G401 (cell line): ENCODE measurements around the gene PAX7. TPM values are rescaled to one million over a fixed set of nuclear protein-coding genes. Genes with fewer than 3 reads are reported as not detected.

Experiments used
- DNase-seq: peaks from one replicate; pipeline ENCODE4 v3.0.0-alpha.2; 2015; ENCODE audit warnings: low spot score
- in situ Hi-C: cut with HindIII; loops from 2 replicates; pipeline ENCODE4 v1.10.0; 2016; ENCODE audit warnings: low sequenced_read_pairs, mixed read lengths
- total RNA-seq: library from RNA; depleted of rRNA; stranded (reverse); fragments of >200 nt; shearing (Covaris generic); gene quantifications from 2 replicates; pipeline ENCODE4 v1.2.3, GENCODE V29; 2014

Gene PAX7
- total RNA-seq, 1 experiment from 2014 or later = not detected

GRCh38 chr1:18716785-18717678, 86.4 kb downstream of the PAX7 start:
- no peak for DNase-seq
- in situ Hi-C loops = no loop called here

- in situ Hi-C loops = no loop called here
- no peak for DNase-seq
These were observed 89.3 kb downstream of the PAX7 start for GRCh38 chr1:18719786-18720451.

GRCh38 chr1:18721041-18721440, 90.4 kb downstream of the PAX7 start:
- in situ Hi-C loops = no loop called here
- DNase-seq = no peak

- in situ Hi-C loops = no loop called here
- DNase-seq = no peak
These were observed 91.1 kb downstream of the PAX7 start for GRCh38 chr1:18721776-18722175.

- no peak for DNase-seq
- in situ Hi-C loops = no loop called here
These were observed 91.6 kb downstream of the PAX7 start for GRCh38 chr1:18722270-18722669.

- in situ Hi-C loops = no loop called here
- DNase-seq = no peak
These were observed 92.6 kb downstream of the PAX7 start for GRCh38 chr1:18723206-18723605.

- DNase-seq = no peak
- in situ Hi-C loops = no loop called here
These were observed 93.2 kb downstream of the PAX7 start for GRCh38 chr1:18723701-18724411.

GRCh38 chr1:18724801-18725200, 94.2 kb downstream of the PAX7 start:
- in situ Hi-C loops = no loop called here
- DNase-seq = no peak

GRCh38 chr1:18725231-18725895, 94.7 kb downstream of the PAX7 start:
- in situ Hi-C loops = no loop called here
- no peak for DNase-seq

- in situ Hi-C loops = no loop called here
- DNase-seq = no peak
These were observed 95.7 kb downstream of the PAX7 start for GRCh38 chr1:18726368-18726767.

- no peak for DNase-seq
- in situ Hi-C loops = no loop called here
These were observed 97.3 kb downstream of the PAX7 start for GRCh38 chr1:18727956-18728355.

GRCh38 chr1:18730321-18730720, 99.7 kb downstream of the PAX7 start:
- in situ Hi-C loops = no loop called here
- no peak for DNase-seq

- no peak for DNase-seq
These were observed 100.5 kb downstream of the PAX7 start for GRCh38 chr1:18731148-18731547.

GRCh38 chr1:18731591-18732235, 101.1 kb downstream of the PAX7 start:
- in situ Hi-C loops = no loop called here
- DNase-seq = no peak

More at GRCh38 chr1:18731148-18731547, 100.5 kb downstream of the PAX7 start:
- in situ Hi-C loops = no loop called here

- no peak for DNase-seq
- in situ Hi-C loops = no loop called here
These were observed 102.0 kb downstream of the PAX7 start for GRCh38 chr1:18732686-18733085.

GRCh38 chr1:18734001-18734400, 103.4 kb downstream of the PAX7 start:
- in situ Hi-C loops = no loop called here
- DNase-seq = no peak

- no peak for DNase-seq
- in situ Hi-C loops = no loop called here
These were observed 104.0 kb downstream of the PAX7 start for GRCh38 chr1:18734461-18735223.

GRCh38 chr1:18735224-18735997, 104.8 kb downstream of the PAX7 start:
- in situ Hi-C loops = no loop called here
- DNase-seq = no peak
